Keratinocyte (primary cell): ENCODE measurements around the gene CACNA1H. TPM values are rescaled to one million over a fixed set of nuclear protein-coding genes. Genes with fewer than 3 reads are reported as not detected.
"Not testable (repeated sequence)": the region's sequence is repeated elsewhere in the genome, so short reads cannot be mapped to it uniquely, and the experiment has no call there.

Source experiments
- DNase-seq: peaks from one replicate; pipeline ENCODE4 v3.0.0-alpha.2; 2011; ENCODE audit warnings: low read depth, missing footprints, low spot score
- FAIRE-seq: peaks from 2 replicates; lab custom pipeline; 2011; peaks lifted over from hg19 to GRCh38; lab: Jason Lieb, UNC
- H2AFZ ChIP-seq: 2 replicates; pipeline ENCODE4 v1.6.0; 2012; ENCODE audit warnings: low read length, control low read depth, inconsistent platforms; ENCODE audit not compliant: control insufficient read depth
- H3K27ac ChIP-seq: 2 replicates; pipeline ENCODE4 v1.5.1; 2011; ENCODE audit warnings: low read length; ENCODE audit not compliant: control insufficient read depth, insufficient read depth
- H3K27me3 ChIP-seq: 3 replicates; pipeline ENCODE4 v1.6.0; 2011; ENCODE audit warnings: low read length; ENCODE audit not compliant: control insufficient read depth, insufficient read depth; ENCODE audit errors: extremely low read depth
- H3K36me3 ChIP-seq, 2 experiments: 2 replicates in 1 of 2; 3 replicates in 1 of 2; pipeline ENCODE4 v1.5.1; 2011; ENCODE audit warnings: low read length in 2 of 2, mild to moderate bottlenecking in 1 of 2; ENCODE audit not compliant: control insufficient read depth in 2 of 2, insufficient read depth in 2 of 2; ENCODE audit errors: extremely low read depth in 1 of 2
- H3K4me1 ChIP-seq: 3 replicates; pipeline ENCODE4 v1.5.1; 2011; ENCODE audit warnings: low read length; ENCODE audit not compliant: control insufficient read depth, insufficient read depth; ENCODE audit errors: extremely low read depth
- H3K4me2 ChIP-seq: 3 replicates; pipeline ENCODE4 v1.6.0; 2011; ENCODE audit warnings: low read depth, low read length; ENCODE audit not compliant: control insufficient read depth, insufficient read depth; ENCODE audit errors: extremely low read depth
- H3K4me3 ChIP-seq, 3 experiments: fragments of 200-600 bp in 1 of 3; sonication (generic) in 1 of 3; 2 replicates in 2 of 3; 3 replicates in 1 of 3; pipeline ENCODE4 v1.5.1; 2011 to 2016; ENCODE audit warnings: low read length in 3 of 3, mild to moderate bottlenecking in 3 of 3, control low read depth in 2 of 3, inconsistent platforms in 1 of 3, low read depth in 1 of 3, mixed read lengths in 1 of 3, mixed run types in 1 of 3, moderate library complexity in 1 of 3; ENCODE audit not compliant: control insufficient read depth in 2 of 3, insufficient read depth in 2 of 3; ENCODE audit errors: extremely low read depth in 1 of 3
- H3K79me2 ChIP-seq: 2 replicates; pipeline ENCODE4 v1.6.0; 2012; ENCODE audit warnings: low read length; ENCODE audit not compliant: control insufficient read depth, insufficient read depth
- H3K9ac ChIP-seq: 3 replicates; pipeline ENCODE4 v1.6.0; 2011; ENCODE audit warnings: low read length; ENCODE audit not compliant: control insufficient read depth, insufficient read depth; ENCODE audit errors: extremely low read depth
- H3K9me1 ChIP-seq: 3 replicates; pipeline ENCODE4 v1.6.0; 2011; ENCODE audit warnings: low read length; ENCODE audit not compliant: control insufficient read depth, insufficient read depth; ENCODE audit errors: extremely low read depth
- H3K9me3 ChIP-seq: 2 replicates; pipeline ENCODE4 v1.5.1; 2012; ENCODE audit warnings: low read depth, low read length; ENCODE audit not compliant: control insufficient read depth
- H4K20me1 ChIP-seq: 3 replicates; pipeline ENCODE4 v1.6.0; 2011; ENCODE audit warnings: low read length; ENCODE audit not compliant: control insufficient read depth, insufficient read depth; ENCODE audit errors: extremely low read depth
- EZH2 ChIP-seq: IDR thresholded peaks from one replicate; pipeline ENCODE4 v1.6.1; 2012; ENCODE audit warnings: inconsistent platforms, mild to moderate bottlenecking, low read length, moderate library complexity
- dilution Hi-C: fragments of 300-500 bp; cut with MboI; formaldehyde crosslinking; loops from one replicate; pipeline ENCODE4 v1.7.0; 2020; ENCODE audit warnings: low sequenced_read_pairs; ENCODE audit not compliant: extremely low pct_ligation_motif_present
- polyA plus RNA-seq, 5 experiments: library from polyadenylated mRNA; depleted of rRNA in 3 of 5; stranded (reverse) in 3 of 5; stranded (forward) in 1 of 5; unstranded in 1 of 5; fragments of >200 nt; gene quantifications; 1 replicate in 1 of 5; 2 replicates in 3 of 5; 3 replicates in 1 of 5; pipeline versions ENCODE4 v1.2.1 to v1.2.3, GENCODE V29; 2011 to 2012; ENCODE audit warnings: missing spikeins in 2 of 5, low read depth in 1 of 5, low replicate concordance in 1 of 5
- TF ChIP-seq, protein P1 (sequence below), 3 experiments: IDR thresholded peaks in 1 of 3; conservative IDR thresholded peaks in 1 of 3; optimal IDR thresholded peaks in 1 of 3; 2 replicates in 2 of 3; 3 replicates in 1 of 3; pipeline versions ENCODE3 to v1.5.1; 2011; ENCODE audit warnings: low read length in 3 of 3, mild to moderate bottlenecking in 3 of 3, moderate library complexity in 2 of 3, control low read depth in 1 of 3, inconsistent platforms in 1 of 3; ENCODE audit not compliant: insufficient read depth in 2 of 3; ENCODE audit errors: extremely low read depth in 1 of 3

CACNA1H gene
- polyA plus RNA-seq, 1 donor (not counting 4 experiments of a cell fraction or from before 2014, with no cell fraction given) = not detected

- peaks cover 33% of the 10 kb centered on the region for H3K27me3 ChIP-seq
- no peak for FAIRE-seq
Measured at GRCh38 chr16:1265090-1265630, 112.3 kb downstream of the CACNA1H start.

GRCh38 chr16:1265826-1266225 lies 112.9 kb downstream of the CACNA1H start:
- peaks cover 27% of the 10 kb centered on the region for H3K27me3 ChIP-seq
- TF ChIP-seq, protein P1, sequence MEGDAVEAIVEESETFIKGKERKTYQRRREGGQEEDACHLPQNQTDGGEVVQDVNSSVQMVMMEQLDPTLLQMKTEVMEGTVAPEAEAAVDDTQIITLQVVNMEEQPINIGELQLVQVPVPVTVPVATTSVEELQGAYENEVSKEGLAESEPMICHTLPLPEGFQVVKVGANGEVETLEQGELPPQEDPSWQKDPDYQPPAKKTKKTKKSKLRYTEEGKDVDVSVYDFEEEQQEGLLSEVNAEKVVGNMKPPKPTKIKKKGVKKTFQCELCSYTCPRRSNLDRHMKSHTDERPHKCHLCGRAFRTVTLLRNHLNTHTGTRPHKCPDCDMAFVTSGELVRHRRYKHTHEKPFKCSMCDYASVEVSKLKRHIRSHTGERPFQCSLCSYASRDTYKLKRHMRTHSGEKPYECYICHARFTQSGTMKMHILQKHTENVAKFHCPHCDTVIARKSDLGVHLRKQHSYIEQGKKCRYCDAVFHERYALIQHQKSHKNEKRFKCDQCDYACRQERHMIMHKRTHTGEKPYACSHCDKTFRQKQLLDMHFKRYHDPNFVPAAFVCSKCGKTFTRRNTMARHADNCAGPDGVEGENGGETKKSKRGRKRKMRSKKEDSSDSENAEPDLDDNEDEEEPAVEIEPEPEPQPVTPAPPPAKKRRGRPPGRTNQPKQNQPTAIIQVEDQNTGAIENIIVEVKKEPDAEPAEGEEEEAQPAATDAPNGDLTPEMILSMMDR (optimal IDR thresholded peaks at IDR 0.05 in 1 of 3, IDR thresholded peaks at IDR 0.05 in 1 of 3, conservative IDR thresholded peaks at IDR 0.05 in 1 of 3; ENCODE audit: extremely low read depth in 1 of 3, insufficient read depth in 2 of 3, low read length in 3 of 3) = no peak
- TF ChIP-seq EZH2 = no peak
- H3K9ac ChIP-seq = no peak overlapping the region
- H3K79me2 ChIP-seq = no peaks in the 10 kb centered on the region
- no peaks in the 10 kb centered on the region for H3K36me3 ChIP-seq
- H3K4me3 ChIP-seq = no peak overlapping the region
- H3K27ac ChIP-seq = no peak overlapping the region
- DNase-seq = no peak
- no peak overlapping the region for H3K4me2 ChIP-seq
- dilution Hi-C loops = no loop called here
- H3K9me3 ChIP-seq = peaks cover 2% of the 10 kb centered on the region
- no peaks in the 10 kb centered on the region for H3K9me1 ChIP-seq
- H3K4me1 ChIP-seq = no peaks in the 10 kb centered on the region
- no peaks in the 10 kb centered on the region for H4K20me1 ChIP-seq
- H2AFZ ChIP-seq = no peak overlapping the region
- no peak for FAIRE-seq

More at GRCh38 chr16:1265090-1265630, 112.3 kb downstream of the CACNA1H start:
- H3K4me3 ChIP-seq = no peak overlapping the region
- no peak overlapping the region for H2AFZ ChIP-seq
- dilution Hi-C loops = no loop called here
- DNase-seq = no peak
- H3K9me3 ChIP-seq = peaks cover 2% of the 10 kb centered on the region
- no peaks in the 10 kb centered on the region for H3K79me2 ChIP-seq
- no peaks in the 10 kb centered on the region for H3K4me1 ChIP-seq
- H3K9ac ChIP-seq = no peak overlapping the region
- H3K36me3 ChIP-seq = no peaks in the 10 kb centered on the region
- no peak overlapping the region for H3K4me2 ChIP-seq
- no peak overlapping the region for H3K27ac ChIP-seq
- H4K20me1 ChIP-seq = no peaks in the 10 kb centered on the region
- no peaks in the 10 kb centered on the region for H3K9me1 ChIP-seq
- TF ChIP-seq EZH2 = no peak
- TF ChIP-seq, protein P1 (optimal IDR thresholded peaks at IDR 0.05 in 1 of 3, IDR thresholded peaks at IDR 0.05 in 1 of 3, conservative IDR thresholded peaks at IDR 0.05 in 1 of 3; ENCODE audit: extremely low read depth in 1 of 3, insufficient read depth in 2 of 3, low read length in 3 of 3) = no peak

- DNase-seq, H3K4me1 ChIP-seq, H3K9me1 ChIP-seq, H3K4me3 ChIP-seq, H3K9me3 ChIP-seq, H3K36me3 ChIP-seq, H3K27me3 ChIP-seq, H3K79me2 ChIP-seq, H3K27ac ChIP-seq, dilution Hi-C loops, H4K20me1 ChIP-seq, H3K4me2 ChIP-seq, H2AFZ ChIP-seq, H3K9ac ChIP-seq, FAIRE-seq: not testable (repeated sequence)
Measured at GRCh38 chr16:1269418-1269817, 116.5 kb downstream of the CACNA1H start.
